Gastroesophageal sphincter (tissue), 4 donors: ENCODE measurements around the gene KCNJ12. TPM values are rescaled to one million over a fixed set of nuclear protein-coding genes. Genes with fewer than 3 reads are reported as not detected.

ENCODE experiments used
- ATAC-seq: fragments of 150-250 bp; one replicate; pipeline ENCODE4 v1.9.1; 2016; ENCODE audit warnings: mild to moderate bottlenecking, moderate library complexity
- H3K27ac ChIP-seq, 4 donors: fragments of 200-600 bp; sonication (generic) in 3 of 4; 1 replicate in 3 of 4; 2 replicates in 1 of 4; pipeline ENCODE4 v1.5.1; 2016 to 2019
- H3K27me3 ChIP-seq: fragments of 200-600 bp; sonication (generic); one replicate; pipeline ENCODE4 v1.5.1; 2019
- H3K36me3 ChIP-seq, 2 donors: fragments of 200-600 bp; sonication (generic); one replicate each; pipeline ENCODE4 v1.5.1; 2019; ENCODE audit warnings: control low read depth in 1 of 2
- H3K4me1 ChIP-seq, 3 donors: fragments of 200-600 bp; sonication (generic); 1 replicate in 2 of 3; 2 replicates in 1 of 3; pipeline ENCODE4 v1.5.1; 2016 to 2019; ENCODE audit warnings: control low read depth in 2 of 3
- H3K4me3 ChIP-seq, 2 donors: fragments of 200-600 bp; sonication (generic); one replicate each; pipeline ENCODE4 v1.5.1; 2019; ENCODE audit warnings: mild to moderate bottlenecking in 1 of 2, moderate library complexity in 1 of 2
- H3K9me3 ChIP-seq, 3 donors: fragments of 200-600 bp; sonication (generic); one replicate each; pipeline ENCODE4 v1.5.1; 2017 to 2019; ENCODE audit warnings: control low read depth in 2 of 3
- CTCF ChIP-seq, 4 experiments: fragments of 200-600 bp in 2 of 4; fragments of 450-650 bp in 2 of 4; sonication (generic) in 1 of 4; IDR thresholded peaks; one replicate each; pipeline ENCODE4 v1.5.1; 2017 to 2019; ENCODE audit warnings: antibody characterized with exemption in 4 of 4, mild to moderate bottlenecking in 2 of 4, moderate library complexity in 2 of 4
- EP300 ChIP-seq: sonication (generic); formaldehyde crosslinking; IDR thresholded peaks from one replicate; pipeline ENCODE4 v1.6.1; 2017; ENCODE audit warnings: antibody characterized with exemption, mild to moderate bottlenecking
- POLR2A ChIP-seq, 2 donors: fragments of 450-650 bp; IDR thresholded peaks; one replicate each; pipeline ENCODE4 v1.6.1; 2017; ENCODE audit warnings: antibody characterized with exemption in 2 of 2, mild to moderate bottlenecking in 2 of 2, moderate library complexity in 1 of 2
- POLR2AphosphoS5 ChIP-seq: sonication (generic); formaldehyde crosslinking; IDR thresholded peaks from one replicate; pipeline ENCODE4 v1.6.1; 2017; ENCODE audit warnings: antibody characterized with exemption
- WGBS, 2 donors: methylation state at CpG; one replicate each; pipeline ENCODE4 v1.1.5; 2018; ENCODE audit warnings: low coverage in 1 of 2; 5-methylcytosine and 5-hydroxymethylcytosine counted together
- total RNA-seq, 4 donors: library from RNA; depleted of rRNA; stranded (reverse); fragments of >200 nt; gene quantifications; one replicate each; pipeline ENCODE4 v1.1.0, GENCODE V29; 2016

KCNJ12 gene
- total RNA-seq, 4 donors from 2014 or later, result 0.78 to 3.1 (median 1.9) TPM

- H3K27me3 ChIP-seq, result no peaks in the 10 kb centered on the region
- TF ChIP-seq POLR2A (IDR thresholded peaks at IDR 0.05), result no peak
- no peak for TF ChIP-seq CTCF (IDR thresholded peaks at IDR 0.05)
- no peak for TF ChIP-seq POLR2AphosphoS5
- TF ChIP-seq EP300, result no peak
- H3K4me1 ChIP-seq, result peaks cover 0 to 20% (median 4%) of the 10 kb centered on the region in 3 donors
- no peak for ATAC-seq
- no peaks in the 10 kb centered on the region for H3K9me3 ChIP-seq
- WGBS, 2 donors, result 85 to 93% methylated on average over 5 to 8 of the region's 15 CpGs
- no peaks in the 10 kb centered on the region for H3K36me3 ChIP-seq
- H3K4me3 ChIP-seq, result no peak overlapping the region
- H3K27ac ChIP-seq, result no peak overlapping the region
Measured at GRCh38 chr17:21368545-21369246, 7.5 kb upstream of the KCNJ12 start.

- H3K4me1 ChIP-seq, result peaks cover 0 to 20% (median 4%) of the 10 kb centered on the region in 3 donors
- TF ChIP-seq EP300, result no peak
- TF ChIP-seq POLR2A (IDR thresholded peaks at IDR 0.05), result no peak
- no peak for TF ChIP-seq POLR2AphosphoS5
- TF ChIP-seq CTCF (IDR thresholded peaks at IDR 0.05), result no peak
- no peak for ATAC-seq
- H3K27ac ChIP-seq, result no peak overlapping the region
- H3K36me3 ChIP-seq, result no peaks in the 10 kb centered on the region
- no peak overlapping the region for H3K4me3 ChIP-seq
- H3K27me3 ChIP-seq, result no peaks in the 10 kb centered on the region
- WGBS, 2 donors, result no CpG with 5 or more reads among the region's 5 CpGs
- H3K9me3 ChIP-seq, result no peaks in the 10 kb centered on the region
Measured at GRCh38 chr17:21369395-21369794, 6.8 kb upstream of the KCNJ12 start.

- no peaks in the 10 kb centered on the region for H3K36me3 ChIP-seq
- no peak overlapping the region for H3K4me3 ChIP-seq
- TF ChIP-seq EP300 (no peak), CTCF (IDR thresholded peaks at IDR 0.05) (no peak)
- peak overlapping the region in 2 of 4 donors; percentile 45 to 46 for H3K27ac ChIP-seq
- no peaks in the 10 kb centered on the region for H3K9me3 ChIP-seq
- ATAC-seq, result no peak
- peaks cover 0 to 20% (median 4%) of the 10 kb centered on the region in 3 donors for H3K4me1 ChIP-seq
- 3 to 15% methylated on average over 3 to 5 of the region's 6 CpGs for WGBS, 2 donors
- H3K27me3 ChIP-seq, result peaks cover 3% of the 10 kb centered on the region
Measured at GRCh38 chr17:21370430-21370829, 5.7 kb upstream of the KCNJ12 start.

- H3K27ac ChIP-seq, result no peak overlapping the region
- TF ChIP-seq POLR2A (IDR thresholded peaks at IDR 0.05), result no peak
- no peak for TF ChIP-seq EP300
- no peak for TF ChIP-seq POLR2AphosphoS5
- TF ChIP-seq CTCF (IDR thresholded peaks at IDR 0.05), result no peak
- no CpG with 5 or more reads among the region's 17 CpGs for WGBS, 2 donors
Measured at GRCh38 chr17:21371511-21372081, 4.6 kb upstream of the KCNJ12 start.

More at GRCh38 chr17:21371511-21372081, 4.6 kb upstream of the KCNJ12 start:
- Histone ChIP-seq H3K27me3 (peaks cover 15% of the 10 kb centered on the region), H3K9me3 (no peaks in the 10 kb centered on the region), H3K36me3 (no peaks in the 10 kb centered on the region), H3K4me1 (peaks cover 0 to 29% (median 4%) of the 10 kb centered on the region in 3 donors), H3K4me3 (no peak overlapping the region)
- ATAC-seq, result no peak
